ENCODE data around the gene MYCL. TPM values are rescaled to one million over a fixed set of nuclear protein-coding genes. Genes with fewer than 3 reads are reported as not detected.

Gene MYCL
- total and polyA plus RNA-seq, 10 donors, result 0.90 to 7.3 (median 4.4) TPM

DNA sequence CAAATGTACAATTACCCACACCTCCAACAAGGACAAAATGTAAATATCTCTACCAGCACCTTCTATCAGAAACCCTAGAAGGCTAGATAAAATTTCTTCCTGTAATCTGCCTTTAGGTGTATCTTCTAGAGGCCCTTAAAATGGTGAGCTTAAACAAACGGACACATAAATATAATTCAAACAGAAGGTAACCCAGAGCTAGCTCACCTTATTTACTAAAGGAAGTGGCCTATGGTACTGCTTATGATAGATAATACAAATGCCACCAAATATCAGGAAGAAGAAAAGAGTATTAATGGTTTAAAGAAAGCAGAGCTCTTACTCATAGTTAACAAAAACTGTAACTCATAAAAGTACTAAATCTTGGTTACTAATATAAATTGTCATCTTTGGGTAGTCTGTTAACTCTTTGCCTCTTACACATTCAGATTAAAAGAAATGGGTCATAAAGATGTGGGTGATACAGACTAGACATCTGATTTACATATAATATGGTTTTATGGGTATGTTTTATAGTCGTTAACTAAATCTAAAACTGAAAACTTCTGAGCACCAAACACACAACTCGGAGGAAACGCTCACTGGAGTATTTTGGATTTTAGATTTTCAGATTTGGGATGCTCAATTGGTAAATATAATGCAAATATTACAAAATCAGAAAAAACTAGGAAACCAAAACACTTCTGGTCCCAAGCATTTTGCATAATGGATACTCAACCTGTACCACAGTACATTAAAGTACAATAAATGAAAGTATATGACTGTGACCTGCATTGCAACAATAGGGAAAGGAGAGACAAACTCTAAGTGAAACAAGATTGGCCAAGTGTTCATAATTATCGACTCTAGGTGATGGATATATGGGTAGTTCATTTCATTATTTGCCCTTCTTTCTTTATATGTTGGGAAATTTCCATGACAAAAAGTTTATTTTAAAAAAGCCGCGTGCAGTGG lies 41.6 kb downstream of the MYCL start:
- Histone ChIP-seq H3K4me3 (no peak overlapping the region), H3K9me3 (no peaks in the 10 kb centered on the region), H3K27ac (no peak overlapping the region), H3K36me3 (peaks cover 0 to 56% (median 15%) of the 10 kb centered on the region in 6 donors), H3K4me1 (peaks cover 0 to 6% (median 0%) of the 10 kb centered on the region in 6 donors), H3K27me3 (replicated peaks in 1 of 7) (no peaks in the 10 kb centered on the region)
- DNase-seq, result no peak
- intact Hi-C loops (cut with DNase I; ENCODE audit: low total_unique reads), result no loop called here
- TF ChIP-seq POLR2A (IDR thresholded peaks at IDR 0.05) (no peak), POLR2AphosphoS5 (IDR thresholded peaks at IDR 0.05) (no peak)
- TF ChIP-seq, protein P1, sequence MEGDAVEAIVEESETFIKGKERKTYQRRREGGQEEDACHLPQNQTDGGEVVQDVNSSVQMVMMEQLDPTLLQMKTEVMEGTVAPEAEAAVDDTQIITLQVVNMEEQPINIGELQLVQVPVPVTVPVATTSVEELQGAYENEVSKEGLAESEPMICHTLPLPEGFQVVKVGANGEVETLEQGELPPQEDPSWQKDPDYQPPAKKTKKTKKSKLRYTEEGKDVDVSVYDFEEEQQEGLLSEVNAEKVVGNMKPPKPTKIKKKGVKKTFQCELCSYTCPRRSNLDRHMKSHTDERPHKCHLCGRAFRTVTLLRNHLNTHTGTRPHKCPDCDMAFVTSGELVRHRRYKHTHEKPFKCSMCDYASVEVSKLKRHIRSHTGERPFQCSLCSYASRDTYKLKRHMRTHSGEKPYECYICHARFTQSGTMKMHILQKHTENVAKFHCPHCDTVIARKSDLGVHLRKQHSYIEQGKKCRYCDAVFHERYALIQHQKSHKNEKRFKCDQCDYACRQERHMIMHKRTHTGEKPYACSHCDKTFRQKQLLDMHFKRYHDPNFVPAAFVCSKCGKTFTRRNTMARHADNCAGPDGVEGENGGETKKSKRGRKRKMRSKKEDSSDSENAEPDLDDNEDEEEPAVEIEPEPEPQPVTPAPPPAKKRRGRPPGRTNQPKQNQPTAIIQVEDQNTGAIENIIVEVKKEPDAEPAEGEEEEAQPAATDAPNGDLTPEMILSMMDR (IDR thresholded peaks at IDR 0.05 in 8 of 11, conservative IDR thresholded peaks at IDR 0.05 in 3 of 11), result no peak
- 91 to 94% (median 92%) methylated on average over 7 of the region's 7 CpGs for WGBS, 5 donors

- intact Hi-C loops (cut with DNase I; ENCODE audit: low total_unique reads), result no loop called here
- 81 to 93% (median 87%) methylated on average over 3 of the region's 3 CpGs for WGBS, 5 donors
- peaks cover 0 to 60% (median 25%) of the 10 kb centered on the region in 6 donors for H3K36me3 ChIP-seq
- no peak for DNase-seq
- H3K27ac ChIP-seq, result no peak overlapping the region
- H3K27me3 ChIP-seq (replicated peaks in 1 of 7), result no peaks in the 10 kb centered on the region
- TF ChIP-seq, protein P1 (IDR thresholded peaks at IDR 0.05 in 8 of 11, conservative IDR thresholded peaks at IDR 0.05 in 3 of 11), result no peak
- TF ChIP-seq POLR2AphosphoS5 (IDR thresholded peaks at IDR 0.05) (no peak), POLR2A (IDR thresholded peaks at IDR 0.05) (no peak)
- no peaks in the 10 kb centered on the region for H3K4me1 ChIP-seq
- H3K4me3 ChIP-seq, result no peak overlapping the region
- H3K9me3 ChIP-seq, result no peaks in the 10 kb centered on the region
These were observed 43.4 kb downstream of the MYCL start for GRCh38 chr1:39858315-39858714.

DNA sequence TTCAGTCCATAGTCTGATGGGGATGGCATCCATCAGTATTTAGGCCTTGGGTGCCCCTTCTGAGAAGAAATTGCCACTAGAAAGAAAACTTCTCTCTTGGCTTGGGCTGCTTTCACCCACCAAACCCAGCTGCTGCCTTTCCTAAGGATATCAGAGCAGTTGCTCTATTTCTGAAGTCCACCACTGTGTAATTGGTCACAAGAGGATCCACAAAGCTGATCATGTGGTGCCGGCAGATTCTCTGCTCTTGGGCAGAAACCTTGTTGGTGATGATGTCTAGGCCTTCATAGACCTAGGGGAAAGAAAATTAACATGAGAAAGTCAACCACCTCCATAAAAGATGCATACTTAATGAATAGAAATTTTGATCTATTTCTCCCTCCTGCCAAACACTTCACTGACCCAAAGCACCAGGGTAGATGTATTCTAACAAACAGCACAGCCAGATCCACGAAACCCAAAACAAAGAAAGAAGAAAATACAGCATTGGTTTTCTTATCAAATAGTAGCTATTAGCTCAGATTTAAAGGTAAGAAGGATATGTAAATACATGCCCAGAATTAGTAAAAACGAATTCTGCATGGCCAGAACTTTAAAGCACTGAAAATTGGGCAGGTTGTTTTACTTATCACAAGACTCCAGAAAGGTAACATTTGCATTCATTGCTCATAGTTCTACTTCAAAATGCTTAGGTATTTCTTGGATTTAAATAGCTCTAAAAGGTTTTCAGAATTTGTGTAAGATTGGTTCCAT lies 44.4 kb downstream of the MYCL start:
- H3K4me1 ChIP-seq, result peaks cover 0 to under 1% (median 0%) of the 10 kb centered on the region in 6 donors
- intact Hi-C loops (cut with DNase I; ENCODE audit: low total_unique reads), result no loop called here
- H3K4me3 ChIP-seq, result no peak overlapping the region
- 87 to 96% (median 93%) methylated on average over 3 of the region's 3 CpGs for WGBS, 5 donors
- no peaks in the 10 kb centered on the region for H3K9me3 ChIP-seq
- TF ChIP-seq POLR2AphosphoS5 (IDR thresholded peaks at IDR 0.05) (no peak), POLR2A (IDR thresholded peaks at IDR 0.05) (no peak)
- TF ChIP-seq, protein P1 (IDR thresholded peaks at IDR 0.05 in 8 of 11, conservative IDR thresholded peaks at IDR 0.05 in 3 of 11), result no peak
- no peak overlapping the region for H3K27ac ChIP-seq
- DNase-seq, result no peak
- H3K27me3 ChIP-seq (replicated peaks in 1 of 7), result no peaks in the 10 kb centered on the region
- H3K36me3 ChIP-seq, result peaks cover 0 to 68% (median 25%) of the 10 kb centered on the region in 6 donors

All from spleen (tissue), 11 donors.